A673 (cell line): ENCODE results near the gene VEGFB. TPM values are rescaled to one million over a fixed set of nuclear protein-coding genes. Genes with fewer than 3 reads are reported as not detected.

Source experiments
- BruUV-seq: library from RNA; stranded (reverse); fragments of 400-500 nt; replicated peaks from 2 replicates; lab custom pipeline; 2021; lab: Mats Ljungman, UMichigan
- CTCF ChIA-PET: fragments of 300-600 bp; sonication (Branson Sonifier 250); formaldehyde crosslinking; loops from one replicate; lab custom pipeline; 2022; ENCODE audit warnings: antibody characterized with exemption; lab: Charles Lee
- POLR2A ChIA-PET: fragments of 300-600 bp; sonication (Branson Sonifier 250); formaldehyde crosslinking; loops from one replicate; lab custom pipeline; 2022; ENCODE audit warnings: antibody characterized with exemption; ENCODE audit not compliant: low non-redundant PET; lab: Charles Lee
- DNase-seq: peaks from one replicate; pipeline ENCODE4 v3.0.0-alpha.2; 2015; ENCODE audit warnings: low spot score
- H3K27ac ChIP-seq: fragments of 200-600 bp; sonication (generic); 2 replicates; pipeline ENCODE4 v1.5.1; 2016; ENCODE audit warnings: mixed run types, low read depth, mild to moderate bottlenecking, mixed read lengths, antibody characterized with exemption, low read length; ENCODE audit not compliant: poor library complexity, severe bottlenecking
- H3K27me3 ChIP-seq: fragments of 200-600 bp; sonication (generic); replicated peaks from 2 replicates; pipeline ENCODE4 v1.6.1; 2017; ENCODE audit warnings: mixed run types, low read depth, mild to moderate bottlenecking, mixed read lengths, antibody characterized with exemption, low read length; ENCODE audit not compliant: insufficient read depth, poor library complexity
- H3K36me3 ChIP-seq: fragments of 200-600 bp; sonication (generic); 2 replicates; pipeline ENCODE4 v1.6.1; 2016; ENCODE audit warnings: mixed run types, mild to moderate bottlenecking, mixed read lengths, antibody characterized with exemption, low read length; ENCODE audit not compliant: insufficient read depth, poor library complexity, severe bottlenecking
- H3K4me1 ChIP-seq: fragments of 200-600 bp; sonication (generic); 2 replicates; pipeline ENCODE4 v1.6.1; 2017; ENCODE audit warnings: mixed run types, mild to moderate bottlenecking, mixed read lengths, antibody characterized with exemption, low read length; ENCODE audit not compliant: insufficient read depth, poor library complexity, severe bottlenecking
- H3K4me3 ChIP-seq: fragments of 200-600 bp; sonication (generic); 2 replicates; pipeline ENCODE4 v1.5.1; 2016; ENCODE audit warnings: low read depth, mixed run types, mild to moderate bottlenecking, mixed read lengths, low read length; ENCODE audit not compliant: poor library complexity, severe bottlenecking
- H3K9me3 ChIP-seq: fragments of 200-600 bp; sonication (generic); 2 replicates; pipeline ENCODE4 v1.6.1; 2016; ENCODE audit warnings: mixed run types, low read depth, mild to moderate bottlenecking, mixed read lengths, antibody characterized with exemption, low read length; ENCODE audit not compliant: poor library complexity, severe bottlenecking
- EZH2 ChIP-seq: fragments of 200-600 bp; sonication (generic); IDR thresholded peaks from 2 replicates; pipeline ENCODE4 v1.6.1; 2017; ENCODE audit warnings: borderline replicate concordance, low read depth, mild to moderate bottlenecking, mixed read lengths, antibody characterized with exemption, low read length; ENCODE audit not compliant: poor library complexity, severe bottlenecking
- intact Hi-C: fragments of 100-400 bp; cut with micrococcal nuclease; formaldehyde crosslinking; loops from one replicate; pipeline ENCODE4 v1.10.0; 2022; ENCODE audit not compliant: unreplicated experiment
- total RNA-seq: library from RNA; stranded (reverse); gene quantifications from 2 replicates; pipeline ENCODE4 v1.2.3, GENCODE V29; 2021
- TF ChIP-seq, protein P1 (sequence below): fragments of 300-800, 200-600 bp; sonication (generic); conservative IDR thresholded peaks from 2 replicates; pipeline ENCODE4 v1.5.1; 2017; ENCODE audit warnings: low read depth, mild to moderate bottlenecking, antibody characterized with exemption, low read length, moderate library complexity, mixed read lengths

VEGFB gene
- total RNA-seq, 1 experiment from 2014 or later, result 93.3 TPM

DNA sequence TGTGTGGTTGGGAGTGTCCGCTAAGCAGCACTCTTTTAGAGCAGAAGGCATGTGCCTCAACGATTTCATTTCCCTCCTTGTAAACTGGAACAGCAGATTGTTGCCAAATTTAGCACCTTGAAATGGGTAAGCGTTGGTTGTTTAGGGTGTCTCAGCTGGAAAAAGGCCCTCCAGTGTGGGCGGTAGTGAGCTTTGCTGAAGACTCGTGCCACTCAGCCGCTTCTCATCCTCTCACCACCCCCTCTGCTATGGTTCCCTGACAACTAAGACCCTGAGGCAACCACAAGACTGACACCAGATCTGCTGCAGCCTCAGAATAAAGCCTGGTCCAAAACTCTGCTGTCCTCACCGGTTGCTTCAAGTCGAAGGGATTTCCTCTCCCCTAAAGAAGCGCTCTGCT lies 37.8 kb upstream of the VEGFB start:
- H3K27me3 ChIP-seq, result no peaks in the 10 kb centered on the region
- peaks cover 94% of the 10 kb centered on the region for H3K36me3 ChIP-seq
- TF ChIP-seq EZH2, result no peak
- TF ChIP-seq, protein P1, sequence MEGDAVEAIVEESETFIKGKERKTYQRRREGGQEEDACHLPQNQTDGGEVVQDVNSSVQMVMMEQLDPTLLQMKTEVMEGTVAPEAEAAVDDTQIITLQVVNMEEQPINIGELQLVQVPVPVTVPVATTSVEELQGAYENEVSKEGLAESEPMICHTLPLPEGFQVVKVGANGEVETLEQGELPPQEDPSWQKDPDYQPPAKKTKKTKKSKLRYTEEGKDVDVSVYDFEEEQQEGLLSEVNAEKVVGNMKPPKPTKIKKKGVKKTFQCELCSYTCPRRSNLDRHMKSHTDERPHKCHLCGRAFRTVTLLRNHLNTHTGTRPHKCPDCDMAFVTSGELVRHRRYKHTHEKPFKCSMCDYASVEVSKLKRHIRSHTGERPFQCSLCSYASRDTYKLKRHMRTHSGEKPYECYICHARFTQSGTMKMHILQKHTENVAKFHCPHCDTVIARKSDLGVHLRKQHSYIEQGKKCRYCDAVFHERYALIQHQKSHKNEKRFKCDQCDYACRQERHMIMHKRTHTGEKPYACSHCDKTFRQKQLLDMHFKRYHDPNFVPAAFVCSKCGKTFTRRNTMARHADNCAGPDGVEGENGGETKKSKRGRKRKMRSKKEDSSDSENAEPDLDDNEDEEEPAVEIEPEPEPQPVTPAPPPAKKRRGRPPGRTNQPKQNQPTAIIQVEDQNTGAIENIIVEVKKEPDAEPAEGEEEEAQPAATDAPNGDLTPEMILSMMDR, result no peak
- no peak overlapping the region for H3K27ac ChIP-seq
- H3K9me3 ChIP-seq, result no peaks in the 10 kb centered on the region
- H3K4me3 ChIP-seq, result no peak overlapping the region
- ChIA-PET POLR2A (no interaction called here), CTCF (no interaction called here)
- BruUV-seq, result no TSS peak
- intact Hi-C loops, result no loop called here
- no peaks in the 10 kb centered on the region for H3K4me1 ChIP-seq
- DNase-seq, result no peak

DNA sequence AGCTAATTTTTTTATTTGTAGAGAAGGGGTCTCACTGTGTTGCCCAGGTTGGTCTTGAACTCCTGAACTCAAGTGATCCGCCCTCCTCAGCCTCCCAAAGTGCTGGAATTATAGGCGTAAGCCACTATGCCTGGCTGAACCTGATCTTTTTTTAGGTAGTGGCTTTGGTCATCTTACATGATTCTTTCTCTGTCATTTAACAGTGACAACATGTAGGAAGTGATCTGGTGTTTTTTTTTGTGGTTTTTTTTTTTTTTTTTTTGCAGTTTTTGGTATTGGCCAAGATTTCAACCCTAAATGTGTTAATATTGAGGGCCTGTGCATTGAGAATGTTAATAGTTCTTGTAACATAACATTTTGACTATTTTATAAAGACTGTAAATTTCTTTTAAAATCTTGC lies 35.9 kb upstream of the VEGFB start:
- DNase-seq, result no peak
- TF ChIP-seq, protein P1, result no peak
- no peak for TF ChIP-seq EZH2
- BruUV-seq, result no TSS peak
- Histone ChIP-seq H3K27ac (no peak overlapping the region), H3K36me3 (peaks cover 99% of the 10 kb centered on the region), H3K9me3 (no peaks in the 10 kb centered on the region), H3K4me3 (no peak overlapping the region), H3K4me1 (no peaks in the 10 kb centered on the region), H3K27me3 (no peaks in the 10 kb centered on the region)
- CTCF ChIA-PET, result no interaction called here
- POLR2A ChIA-PET, result no interaction called here
- intact Hi-C loops, result no loop called here

DNA sequence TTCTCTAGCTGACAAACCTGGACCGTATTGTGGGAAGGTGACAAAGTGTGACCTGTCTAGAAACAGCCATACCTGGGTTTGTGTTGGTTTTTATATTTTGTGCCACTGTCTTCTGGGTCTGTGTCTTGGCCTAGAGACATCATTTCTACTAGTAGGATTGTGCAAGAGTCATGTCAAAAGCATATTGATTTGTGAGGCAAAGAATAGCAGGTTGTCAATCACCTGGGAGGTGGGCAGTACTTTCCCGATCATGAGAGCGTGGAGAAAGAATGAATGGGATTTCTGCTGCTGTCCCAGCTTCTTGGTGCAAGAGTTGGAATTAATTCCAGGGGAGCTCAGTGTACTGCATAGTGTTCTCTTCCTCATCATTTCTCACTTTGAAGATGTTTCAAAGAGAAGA lies 32.8 kb upstream of the VEGFB start:
- H3K36me3 ChIP-seq, result peaks cover 88% of the 10 kb centered on the region
- BruUV-seq, result no TSS peak
- CTCF ChIA-PET, result interaction anchor here (0.6 kb wide), 1 partner anchor 100 kb away, joined by 6 read pairs; no protein-coding TSS in a partner anchor
- DNase-seq, result no peak
- peaks cover 29% of the 10 kb centered on the region for H3K4me1 ChIP-seq
- no peaks in the 10 kb centered on the region for H3K9me3 ChIP-seq
- TF ChIP-seq, protein P1, result no peak
- no peak for TF ChIP-seq EZH2
- H3K27me3 ChIP-seq, result no peaks in the 10 kb centered on the region
- H3K4me3 ChIP-seq, result no peak overlapping the region
- no peak overlapping the region for H3K27ac ChIP-seq
- intact Hi-C loops, result no loop called here
- POLR2A ChIA-PET, result no interaction called here
